Osteocyte (in vitro differentiated cells): ENCODE measurements around the gene BRCA1. TPM values are rescaled to one million over a fixed set of nuclear protein-coding genes. Genes with fewer than 3 reads are reported as not detected.

Source experiments
- DNase-seq: peaks from one replicate; pipeline ENCODE4 v3.0.0; 2021; ENCODE audit warnings: mixed read lengths; ENCODE audit not compliant: unreplicated experiment; ENCODE audit errors: extremely low spot score
- H3K27ac Mint-ChIP-seq: one replicate; pipeline ENCODE4 v1.8.0; 2021; ENCODE audit warnings: mild to moderate bottlenecking, mixed read lengths; ENCODE audit not compliant: unreplicated experiment
- H3K27me3 Mint-ChIP-seq: one replicate; pipeline ENCODE4 v1.8.0; 2021; ENCODE audit warnings: mixed read lengths; ENCODE audit not compliant: unreplicated experiment
- H3K36me3 Mint-ChIP-seq: one replicate; pipeline ENCODE4 v1.8.0; 2021; ENCODE audit warnings: mixed read lengths; ENCODE audit not compliant: unreplicated experiment
- H3K4me1 Mint-ChIP-seq: one replicate; pipeline ENCODE4 v1.8.0; 2021; ENCODE audit warnings: mixed read lengths; ENCODE audit not compliant: unreplicated experiment
- H3K4me3 Mint-ChIP-seq: one replicate; pipeline ENCODE4 v1.8.0; 2021; ENCODE audit warnings: mild to moderate bottlenecking, moderate library complexity, mixed read lengths; ENCODE audit not compliant: unreplicated experiment
- H3K9me3 Mint-ChIP-seq: one replicate; pipeline ENCODE4 v1.8.0; 2021; ENCODE audit warnings: mixed read lengths; ENCODE audit not compliant: unreplicated experiment
- CTCF ChIP-seq: fragments of 200-600 bp; sonication (generic); IDR thresholded peaks from 2 replicates; pipeline ENCODE4 v1.5.0; 2021; ENCODE audit warnings: antibody characterized with exemption, mild to moderate bottlenecking, moderate library complexity
- total RNA-seq: library from RNA; stranded (reverse); gene quantifications from 2 replicates; pipeline ENCODE4 v1.2.1, GENCODE V29; 2021

BRCA1 gene
- total RNA-seq, 1 donor from 2014 or later, result 7.3 TPM

- no peaks in the 10 kb centered on the region for H3K36me3 Mint-ChIP-seq
These were observed 99.2 kb downstream of the BRCA1 start for GRCh38 chr17:43025766-43026537.

GRCh38 chr17:43025290-43025657 is 99.9 kb downstream of the BRCA1 start:
- no peak for DNase-seq
- peak overlapping the region; percentile 18 for H3K27ac Mint-ChIP-seq
- H3K27me3 Mint-ChIP-seq, result no peaks in the 10 kb centered on the region

More at GRCh38 chr17:43025766-43026537, 99.2 kb downstream of the BRCA1 start:
- H3K4me3 Mint-ChIP-seq, result peak overlapping the region; percentile 69
- no peak for DNase-seq
- H3K9me3 Mint-ChIP-seq, result no peaks in the 10 kb centered on the region
- TF ChIP-seq CTCF, result no peak
- no peak overlapping the region for H3K27ac Mint-ChIP-seq
- no peaks in the 10 kb centered on the region for H3K27me3 Mint-ChIP-seq
- peaks cover 17% of the 10 kb centered on the region for H3K4me1 Mint-ChIP-seq

GRCh38 chr17:43024407-43025289 is 100.5 kb downstream of the BRCA1 start, which contains the start of gene RND2:
Gene RND2, plus strand, starts transcription at chr17:43025231. Its CDS starts 117 bp downstream, at chr17:43025348.
- Mint-ChIP-seq H3K4me3 (peak within 1 kb of the TSS; percentile 90), H3K27ac (peak within 1 kb of the TSS; percentile 94), H3K27me3 (no peaks in the 10 kb centered on the region), H3K9me3 (no peaks in the 10 kb centered on the region), H3K4me1 (peaks cover 28% of the 10 kb centered on the region), H3K36me3 (no peaks in the 10 kb centered on the region)
- peak; percentile 82 for TF ChIP-seq CTCF
- peak; percentile 96 for DNase-seq

More at GRCh38 chr17:43025290-43025657, 99.9 kb downstream of the BRCA1 start:
- Mint-ChIP-seq H3K9me3 (no peaks in the 10 kb centered on the region), H3K4me1 (peaks cover 22% of the 10 kb centered on the region), H3K36me3 (no peaks in the 10 kb centered on the region), H3K4me3 (peak overlapping the region; percentile 69)
- TF ChIP-seq CTCF, result no peak

- no peaks in the 10 kb centered on the region for H3K9me3 Mint-ChIP-seq
- peaks cover 12% of the 10 kb centered on the region for H3K36me3 Mint-ChIP-seq
- no peak for TF ChIP-seq CTCF
- peak; percentile 90 for DNase-seq
- H3K27me3 Mint-ChIP-seq, result no peaks in the 10 kb centered on the region
- H3K27ac Mint-ChIP-seq, result peak within 1 kb of the TSS; percentile 96
- H3K4me3 Mint-ChIP-seq, result peak within 1 kb of the TSS; percentile 94
- peaks cover 35% of the 10 kb centered on the region for H3K4me1 Mint-ChIP-seq
These were observed 103.2 kb downstream of the BRCA1 start, which contains the start of gene VAT1 for GRCh38 chr17:43021741-43022512. Gene VAT1, minus strand, starts transcription at chr17:43022385. Its CDS starts 63 bp downstream, at chr17:43022322.
